Muscle of arm (tissue), 12 donors: Measurements from ENCODE around the gene KIF17. TPM values are rescaled to one million over a fixed set of nuclear protein-coding genes. Genes with fewer than 3 reads are reported as not detected.

Source experiments
- DNase-seq: peaks from one replicate; pipeline ENCODE4 v3.0.0-alpha.2; 2013
- polyA plus RNA-seq, 12 donors: library from polyadenylated mRNA; unstranded; fragments of 120-200 nt; gene quantifications; one replicate each; pipeline ENCODE4 v1.2.1, GENCODE V29; 2013; ENCODE audit not compliant: insufficient read length in 12 of 12

Gene KIF17
- polyA plus RNA-seq, 12 donors: 1.3 to 4.1 (median 2.5) TPM; not detected in 2

- no peak for DNase-seq
These were observed 91.7 kb downstream of the KIF17 start for GRCh38 chr1:20626098-20626427.

- DNase-seq: no peak
These were observed 92.4 kb downstream of the KIF17 start for GRCh38 chr1:20625176-20626097.

- DNase-seq: no peak
These were observed 93.1 kb downstream of the KIF17 start for GRCh38 chr1:20624709-20625108.

- DNase-seq: no peak
These were observed 96.8 kb downstream of the KIF17 start for GRCh38 chr1:20621012-20621411.

GRCh38 chr1:20619999-20620398 lies 97.8 kb downstream of the KIF17 start:
- DNase-seq: no peak

- DNase-seq: no peak
These were observed 99.3 kb downstream of the KIF17 start for GRCh38 chr1:20618550-20618949.

GRCh38 chr1:20616847-20617487 lies 100.8 kb downstream of the KIF17 start:
- no peak for DNase-seq

- DNase-seq: no peak
These were observed 101.6 kb downstream of the KIF17 start for GRCh38 chr1:20615946-20616846.

GRCh38 chr1:20614131-20614579 lies 103.7 kb downstream of the KIF17 start:
- DNase-seq: no peak

Other genes starting within 250 kb of the KIF17 start
- 10 to 100 TPM in 2 of 12 donors, 1 to 10 TPM in 9, not detected in 1; 4.8 to 40.8 (median 5.9) TPM for gene CAMK2N1, start 231.8 kb downstream of the KIF17 start, polyA plus RNA-seq
- gene MUL1, start 209.9 kb downstream of the KIF17 start, polyA plus RNA-seq: 10 to 100 TPM in 11 of 12 donors, not detected in 1; 14.3 to 22.1 (median 18.6) TPM
- 1 to 10 TPM in 3 of 12 donors, under 1 TPM in 7, not detected in 2; 0.34 to 1.6 (median 0.77) TPM for gene FAM43B, start 165.4 kb downstream of the KIF17 start, polyA plus RNA-seq
- gene CDA, start 128.9 kb downstream of the KIF17 start, polyA plus RNA-seq: 1 to 10 TPM in 1 of 12 donors, under 1 TPM in 9, not detected in 2; 0.32 to 5.8 (median 0.49) TPM
- 10 to 100 TPM in 11 of 12 donors, not detected in 1; 30.7 to 43.5 (median 38.7) TPM for gene PINK1, start 84.5 kb downstream of the KIF17 start, polyA plus RNA-seq
- 100 to 1,000 TPM in 10 of 12 donors, 10 to 100 TPM in 1, not detected in 1; 89.4 to 160 (median 125) TPM for gene DDOST, start 56.6 kb downstream of the KIF17 start, polyA plus RNA-seq
- under 1 TPM in 10 of 12 donors, not detected in 2; 0.10 to 0.62 (median 0.38) TPM for gene SH2D5, start 14.7 kb upstream of the KIF17 start, polyA plus RNA-seq
- gene HP1BP3, start 69.3 kb upstream of the KIF17 start, polyA plus RNA-seq: 100 to 1,000 TPM in 11 of 12 donors, not detected in 1; 154 to 334 (median 186) TPM